Astrocyte (in vitro differentiated cells and primary cell): ENCODE results near the gene EHBP1. TPM values are rescaled to one million over a fixed set of nuclear protein-coding genes. Genes with fewer than 3 reads are reported as not detected.

Experiments
- DNase-seq: peaks from one replicate; pipeline ENCODE4 v3.0.0-alpha.2; 2010; ENCODE audit warnings: low read depth
- FAIRE-seq: peaks from 2 replicates; lab custom pipeline; 2011; peaks lifted over from hg19 to GRCh38; lab: Jason Lieb, UNC
- H2AFZ ChIP-seq: 2 replicates; pipeline ENCODE4 v1.6.0; 2012; ENCODE audit warnings: low read depth, low read length, inconsistent platforms
- H3K27ac ChIP-seq: 2 replicates; pipeline ENCODE4 v1.5.1; 2011; ENCODE audit warnings: low read depth, low read length, inconsistent platforms
- H3K27me3 ChIP-seq: 2 replicates; pipeline ENCODE4 v1.6.0; 2011; ENCODE audit warnings: low read length, inconsistent platforms; ENCODE audit not compliant: insufficient read depth
- H3K36me3 ChIP-seq: 2 replicates; pipeline ENCODE4 v1.5.1; 2011; ENCODE audit warnings: low read length, inconsistent platforms; ENCODE audit not compliant: insufficient read depth
- H3K4me1 ChIP-seq: 2 replicates; pipeline ENCODE4 v1.5.1; 2011; ENCODE audit warnings: low read length, inconsistent platforms; ENCODE audit not compliant: insufficient read depth
- H3K4me2 ChIP-seq: 2 replicates; pipeline ENCODE4 v1.6.0; 2012; ENCODE audit warnings: low read length, inconsistent platforms
- H3K4me3 ChIP-seq: 2 replicates; pipeline ENCODE4 v1.5.1; 2011; ENCODE audit warnings: low read depth, mild to moderate bottlenecking, low read length, inconsistent platforms; ENCODE audit not compliant: insufficient read depth
- H3K79me2 ChIP-seq: 2 replicates; pipeline ENCODE4 v1.6.0; 2012; ENCODE audit warnings: mild to moderate bottlenecking, low read length, inconsistent platforms; ENCODE audit not compliant: insufficient read depth
- H3K9ac ChIP-seq: 2 replicates; pipeline ENCODE4 v1.6.0; 2012; ENCODE audit warnings: mild to moderate bottlenecking, low read length, inconsistent platforms
- H3K9me3 ChIP-seq: 2 replicates; pipeline ENCODE4 v1.5.1; 2012; ENCODE audit warnings: low read depth, mild to moderate bottlenecking, low read length, inconsistent platforms; ENCODE audit not compliant: insufficient read depth
- H4K20me1 ChIP-seq: 2 replicates; pipeline ENCODE4 v1.6.0; 2012; ENCODE audit warnings: low read length, inconsistent platforms; ENCODE audit not compliant: insufficient read depth
- H3K27ac Mint-ChIP-seq: one replicate; pipeline ENCODE4 v1.8.0; 2021; ENCODE audit warnings: mild to moderate bottlenecking, mixed read lengths; ENCODE audit not compliant: unreplicated experiment
- H3K27me3 Mint-ChIP-seq: one replicate; pipeline ENCODE4 v1.8.0; 2021; ENCODE audit warnings: low read depth, mixed read lengths; ENCODE audit not compliant: unreplicated experiment
- H3K36me3 Mint-ChIP-seq: one replicate; pipeline ENCODE4 v1.8.0; 2021; ENCODE audit warnings: low read depth, mixed read lengths; ENCODE audit not compliant: unreplicated experiment
- H3K4me1 Mint-ChIP-seq: one replicate; pipeline ENCODE4 v1.8.0; 2021; ENCODE audit warnings: low read depth, mixed read lengths; ENCODE audit not compliant: unreplicated experiment
- H3K4me3 Mint-ChIP-seq: one replicate; pipeline ENCODE4 v1.8.0; 2021; ENCODE audit warnings: mild to moderate bottlenecking, moderate library complexity, mixed read lengths; ENCODE audit not compliant: unreplicated experiment
- H3K9me3 Mint-ChIP-seq: one replicate; pipeline ENCODE4 v1.8.0; 2021; ENCODE audit warnings: mild to moderate bottlenecking, mixed read lengths; ENCODE audit not compliant: unreplicated experiment
- CTCF ChIP-seq: IDR thresholded peaks from 2 replicates; pipeline ENCODE4 v1.5.1; 2011; ENCODE audit warnings: low read depth, mild to moderate bottlenecking, inconsistent platforms, low read length, moderate library complexity; ENCODE audit not compliant: insufficient read depth
- EZH2 ChIP-seq: IDR thresholded peaks from 2 replicates; pipeline ENCODE4 v1.6.1; 2012; ENCODE audit warnings: mild to moderate bottlenecking, low read length, inconsistent platforms; ENCODE audit not compliant: insufficient read depth
- total RNA-seq: library from RNA; stranded (reverse); gene quantifications from 2 replicates; pipeline ENCODE4 v1.2.1, GENCODE V29; 2021

EHBP1 gene
- total RNA-seq, 1 donor from 2014 or later: 44.1 TPM

- Mint-ChIP-seq H3K27ac (no peak overlapping the region), H3K4me3 (no peak overlapping the region), H3K36me3 (peaks cover 51% of the 10 kb centered on the region), H3K9me3 (peaks cover 11% of the 10 kb centered on the region), H3K4me1 (no peaks in the 10 kb centered on the region), H3K27me3 (no peaks in the 10 kb centered on the region)
- FAIRE-seq (no peak), DNase-seq (no peak)
- Histone ChIP-seq H3K27me3 (no peaks in the 10 kb centered on the region), H2AFZ (no peak overlapping the region), H3K4me2 (no peak overlapping the region), H3K4me3 (no peak overlapping the region), H3K79me2 (no peaks in the 10 kb centered on the region), H3K9me3 (no peaks in the 10 kb centered on the region), H3K36me3 (peaks cover 24% of the 10 kb centered on the region), H3K4me1 (no peaks in the 10 kb centered on the region), H4K20me1 (no peaks in the 10 kb centered on the region), H3K27ac (no peak overlapping the region), H3K9ac (no peak overlapping the region)
- TF ChIP-seq CTCF: no peak
- no peak for TF ChIP-seq EZH2
Observed at GRCh38 chr2:62874881-62875383, 169.4 kb downstream of the EHBP1 start.

- FAIRE-seq: no peak
- Mint-ChIP-seq H3K4me3 (no peak overlapping the region), H3K9me3 (peaks cover 11% of the 10 kb centered on the region), H3K27me3 (no peaks in the 10 kb centered on the region), H3K36me3 (peaks cover 34% of the 10 kb centered on the region), H3K27ac (no peak overlapping the region), H3K4me1 (no peaks in the 10 kb centered on the region)
- no peaks in the 10 kb centered on the region for H3K9me3 ChIP-seq
- no peak overlapping the region for H2AFZ ChIP-seq
- H3K9ac ChIP-seq: no peak overlapping the region
- H3K4me1 ChIP-seq: no peaks in the 10 kb centered on the region
- H3K4me2 ChIP-seq: no peak overlapping the region
- TF ChIP-seq EZH2 (no peak), CTCF (no peak)
- no peak overlapping the region for H3K27ac ChIP-seq
- peaks cover 3% of the 10 kb centered on the region for H3K36me3 ChIP-seq
- H3K4me3 ChIP-seq: no peak overlapping the region
- H3K27me3 ChIP-seq: no peaks in the 10 kb centered on the region
- H4K20me1 ChIP-seq: peaks cover 3% of the 10 kb centered on the region
- no peaks in the 10 kb centered on the region for H3K79me2 ChIP-seq
- no peak for DNase-seq
Observed at GRCh38 chr2:62881162-62881795, 175.8 kb downstream of the EHBP1 start.

GRCh38 chr2:62883629-62884028, 178.1 kb downstream of the EHBP1 start:
- FAIRE-seq: no peak
- Mint-ChIP-seq H3K4me1 (no peaks in the 10 kb centered on the region), H3K9me3 (peaks cover 4% of the 10 kb centered on the region), H3K36me3 (peaks cover 14% of the 10 kb centered on the region), H3K27me3 (no peaks in the 10 kb centered on the region), H3K27ac (no peak overlapping the region), H3K4me3 (no peak overlapping the region)
- Histone ChIP-seq H3K79me2 (no peaks in the 10 kb centered on the region), H3K9me3 (no peaks in the 10 kb centered on the region), H3K4me2 (no peak overlapping the region), H3K27me3 (no peaks in the 10 kb centered on the region), H3K4me3 (no peak overlapping the region), H4K20me1 (peaks cover 3% of the 10 kb centered on the region), H3K27ac (no peak overlapping the region), H3K36me3 (no peaks in the 10 kb centered on the region), H3K9ac (no peak overlapping the region), H2AFZ (no peak overlapping the region), H3K4me1 (no peaks in the 10 kb centered on the region)
- no peak for TF ChIP-seq CTCF
- no peak for TF ChIP-seq EZH2
- no peak for DNase-seq
